D721Med (cell line): ENCODE measurements around the gene SAA4.

ENCODE experiments used
- DNase-seq: peaks from one replicate; pipeline ENCODE4 v3.0.0; 2011; ENCODE audit warnings: low spot score; ENCODE audit not compliant: insufficient read length
- FAIRE-seq: peaks from 2 replicates; lab custom pipeline; 2011; peaks lifted over from hg19 to GRCh38; lab: Jason Lieb, UNC
- CTCF ChIP-seq: IDR thresholded peaks from 2 replicates; pipeline ENCODE4 v1.5.1; 2012; ENCODE audit warnings: mild to moderate bottlenecking, control low read depth; ENCODE audit not compliant: insufficient read depth; ENCODE audit errors: missing control alignments

SAA4 gene

DNA sequence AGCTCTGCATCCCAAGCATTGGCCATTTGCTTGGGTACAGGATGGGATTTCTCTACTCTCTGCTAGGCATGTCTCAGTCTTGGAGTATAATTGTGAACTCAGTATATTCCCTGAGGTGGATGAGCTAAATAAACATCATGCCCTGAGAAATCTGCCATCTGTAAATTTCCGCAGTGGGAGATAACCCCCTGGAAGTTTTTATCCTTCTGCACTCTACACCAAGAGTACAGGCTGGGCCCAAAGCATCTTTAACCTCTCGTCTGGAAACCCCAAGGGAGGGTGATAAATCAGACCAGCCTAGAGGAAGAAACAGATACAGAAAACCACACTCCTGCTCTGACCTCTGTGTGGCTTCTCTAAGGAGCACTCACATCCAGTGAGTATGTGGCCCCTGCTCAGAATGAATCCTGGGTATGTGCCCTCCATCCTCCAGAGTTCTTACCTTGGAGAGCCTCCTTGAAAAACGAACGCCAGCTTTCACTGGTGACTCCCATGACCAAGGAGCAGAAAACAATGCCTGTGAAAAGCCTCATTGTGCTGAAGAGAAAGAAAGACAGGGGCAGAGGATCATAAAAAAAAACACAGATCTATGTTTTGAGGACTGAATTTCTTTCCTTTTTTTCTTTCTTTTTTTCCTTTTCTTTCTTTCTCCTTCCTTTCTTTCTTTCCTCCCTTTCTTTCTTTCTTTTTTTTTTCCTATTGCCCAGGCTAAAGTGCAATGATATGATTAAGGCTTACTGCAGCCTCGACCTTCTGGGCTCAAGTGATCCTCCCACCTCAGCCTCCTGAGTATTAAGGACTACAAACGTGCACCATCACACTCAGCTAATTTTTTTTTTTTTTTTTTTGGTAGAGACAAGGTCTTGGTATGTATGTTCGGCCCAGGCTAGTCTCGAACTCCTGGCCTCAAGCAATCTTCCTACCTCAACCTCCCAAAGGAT is 938 bp downstream of the SAA4 start:
- no peak for TF ChIP-seq CTCF

DNA sequence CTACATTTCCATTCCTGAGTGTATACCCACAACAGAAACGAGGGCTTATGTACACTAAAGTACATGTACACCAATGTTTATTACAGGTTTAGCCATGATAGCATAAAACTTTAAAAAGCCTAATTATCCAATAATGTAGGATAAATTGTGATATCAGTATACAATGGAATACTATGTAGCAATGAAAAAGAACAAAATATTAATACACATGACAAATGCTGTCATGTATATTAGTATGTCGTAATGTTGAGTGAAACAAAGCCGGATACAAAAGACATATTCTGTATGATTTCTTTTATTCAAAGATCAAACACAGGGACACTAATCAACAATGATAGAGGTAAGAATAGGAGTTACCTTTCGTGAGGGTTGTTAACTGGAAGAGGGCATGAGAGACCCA is 2.7 kb downstream of the SAA4 start:
- FAIRE-seq (no peak), DNase-seq (no peak)
- no peak for TF ChIP-seq CTCF

More for the DNA sequence above, 938 bp downstream of the SAA4 start:
- no peak for DNase-seq
- FAIRE-seq = no peak

DNA sequence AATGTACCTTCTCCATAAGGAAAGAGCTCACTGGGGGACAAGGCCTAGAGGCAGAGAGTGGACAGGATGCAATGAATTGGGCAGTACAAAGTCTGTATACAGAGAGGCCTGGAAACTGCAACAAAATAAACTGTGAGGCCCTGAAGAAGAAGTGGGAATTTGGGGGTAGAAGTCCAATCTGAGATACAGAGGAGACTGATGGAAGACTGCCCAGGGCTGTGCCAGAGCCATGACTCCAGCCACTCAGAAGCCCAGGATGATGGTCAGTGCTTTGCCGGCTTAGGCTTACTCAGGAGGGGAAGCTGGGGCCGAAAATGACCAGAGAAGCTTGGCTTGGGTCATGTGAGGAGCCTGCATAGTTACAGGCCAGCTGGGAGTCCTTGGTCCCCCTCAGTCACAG is 5.7 kb downstream of the SAA4 start:
- DNase-seq = no peak
- TF ChIP-seq CTCF = no peak

DNA sequence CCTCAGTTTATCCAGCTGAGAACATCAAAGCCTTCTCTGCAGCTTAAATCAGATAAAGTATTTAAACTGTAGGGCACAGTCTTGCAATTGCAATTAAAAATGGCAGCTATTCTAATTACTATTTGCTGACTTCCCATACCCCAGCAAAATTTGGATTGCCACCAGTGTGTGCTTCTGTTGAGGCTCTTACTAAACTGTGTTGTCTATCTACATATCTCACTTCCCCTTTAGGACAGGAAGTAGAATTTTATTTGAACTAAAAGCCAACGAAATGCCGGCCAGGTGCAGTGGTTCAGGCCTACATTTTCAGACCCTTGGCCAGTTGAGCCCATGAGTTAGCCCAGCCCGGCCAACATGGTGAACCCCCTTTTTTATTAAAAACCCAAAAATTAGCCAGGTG is 7.1 kb downstream of the SAA4 start:
- no peak for FAIRE-seq
- no peak for DNase-seq
- no peak for TF ChIP-seq CTCF

More for the DNA sequence above, 5.7 kb downstream of the SAA4 start:
- FAIRE-seq = no peak

GRCh38 chr11:18225913-18226312 is 10.7 kb downstream of the SAA4 start:
- no peak for FAIRE-seq
- TF ChIP-seq CTCF = no peak

DNA sequence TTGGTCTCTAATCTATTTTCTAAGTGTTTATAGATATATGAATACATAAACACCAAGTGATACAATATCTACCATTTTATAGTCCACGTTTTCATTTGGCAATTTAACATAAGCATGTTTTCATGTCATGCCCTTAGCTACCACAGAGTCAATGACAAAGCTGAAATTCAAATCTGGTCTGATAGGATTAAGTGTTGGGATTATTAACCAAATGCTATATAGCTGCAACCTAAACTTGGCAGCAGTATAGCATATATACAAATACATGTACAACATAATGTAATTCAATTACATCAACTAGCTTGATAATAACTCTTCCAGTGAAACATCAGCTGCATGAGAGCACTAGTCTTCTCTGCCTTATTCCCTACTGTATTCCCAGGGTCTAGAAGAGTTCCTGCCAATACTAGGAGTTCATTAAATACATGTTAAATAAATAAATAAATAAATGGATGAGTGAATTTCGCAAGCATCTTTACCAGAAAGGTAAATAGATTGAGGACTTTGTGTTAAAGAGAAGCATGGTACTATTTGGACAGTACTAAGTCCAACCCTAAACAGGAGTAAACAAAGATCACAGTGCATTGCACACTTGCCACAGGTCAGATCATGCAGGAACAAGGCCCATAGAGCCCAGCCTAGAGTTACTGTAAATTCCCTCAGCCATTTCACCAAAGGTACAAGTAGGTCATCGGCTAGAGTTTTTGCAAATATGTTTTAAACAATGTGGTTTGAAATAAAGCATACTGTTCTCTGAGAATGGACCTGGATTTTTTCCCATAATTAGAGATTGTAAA is 12.8 kb downstream of the SAA4 start:
- no peak for TF ChIP-seq CTCF
- DNase-seq (no peak), FAIRE-seq (peak; percentile 91)

More at GRCh38 chr11:18225913-18226312, 10.7 kb downstream of the SAA4 start:
- DNase-seq = no peak
